Measurements from ENCODE around the gene FAAH2.

GRCh38 chrX:57516491-57516890 lies 230.0 kb downstream of the FAAH2 start:
- TF ChIP-seq, protein P1, sequence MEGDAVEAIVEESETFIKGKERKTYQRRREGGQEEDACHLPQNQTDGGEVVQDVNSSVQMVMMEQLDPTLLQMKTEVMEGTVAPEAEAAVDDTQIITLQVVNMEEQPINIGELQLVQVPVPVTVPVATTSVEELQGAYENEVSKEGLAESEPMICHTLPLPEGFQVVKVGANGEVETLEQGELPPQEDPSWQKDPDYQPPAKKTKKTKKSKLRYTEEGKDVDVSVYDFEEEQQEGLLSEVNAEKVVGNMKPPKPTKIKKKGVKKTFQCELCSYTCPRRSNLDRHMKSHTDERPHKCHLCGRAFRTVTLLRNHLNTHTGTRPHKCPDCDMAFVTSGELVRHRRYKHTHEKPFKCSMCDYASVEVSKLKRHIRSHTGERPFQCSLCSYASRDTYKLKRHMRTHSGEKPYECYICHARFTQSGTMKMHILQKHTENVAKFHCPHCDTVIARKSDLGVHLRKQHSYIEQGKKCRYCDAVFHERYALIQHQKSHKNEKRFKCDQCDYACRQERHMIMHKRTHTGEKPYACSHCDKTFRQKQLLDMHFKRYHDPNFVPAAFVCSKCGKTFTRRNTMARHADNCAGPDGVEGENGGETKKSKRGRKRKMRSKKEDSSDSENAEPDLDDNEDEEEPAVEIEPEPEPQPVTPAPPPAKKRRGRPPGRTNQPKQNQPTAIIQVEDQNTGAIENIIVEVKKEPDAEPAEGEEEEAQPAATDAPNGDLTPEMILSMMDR (IDR thresholded peaks at IDR 0.05), result no peak
- no peak for TF ChIP-seq EP300 (IDR thresholded peaks at IDR 0.05)

Data from ovary (tissue), 3 donors.